Fibroblast of peridontal ligament (primary cell): ENCODE results near the gene ATP6V1F.
"Not testable (repeated sequence)": the region's sequence is repeated elsewhere in the genome, so short reads cannot be mapped to it uniquely, and the experiment has no call there.

Experiments
- DNase-seq: peaks from one replicate; pipeline ENCODE4 v3.0.0-alpha.2; 2010; ENCODE audit errors: extremely low read depth

ATP6V1F gene

DNA sequence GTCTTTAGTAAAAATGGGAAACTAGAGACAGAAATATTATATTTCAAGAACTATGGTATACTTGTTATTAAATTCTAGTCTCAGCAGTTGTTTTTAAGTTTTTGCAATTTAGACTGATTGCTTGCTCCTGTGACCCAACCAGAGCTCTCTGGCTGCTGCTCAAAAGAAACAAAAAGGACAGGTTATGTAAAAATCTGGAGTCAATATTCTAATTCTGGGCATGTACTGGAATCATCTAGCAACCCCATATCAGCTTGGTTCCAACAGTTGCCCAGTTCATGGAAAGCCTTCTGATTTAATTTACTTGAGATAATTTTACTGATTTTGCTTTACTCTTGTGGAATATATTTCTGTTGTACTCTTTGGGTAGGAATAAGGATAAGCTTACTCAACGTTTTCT lies 37.6 kb downstream of the ATP6V1F start:
- DNase-seq, result no peak

DNA sequence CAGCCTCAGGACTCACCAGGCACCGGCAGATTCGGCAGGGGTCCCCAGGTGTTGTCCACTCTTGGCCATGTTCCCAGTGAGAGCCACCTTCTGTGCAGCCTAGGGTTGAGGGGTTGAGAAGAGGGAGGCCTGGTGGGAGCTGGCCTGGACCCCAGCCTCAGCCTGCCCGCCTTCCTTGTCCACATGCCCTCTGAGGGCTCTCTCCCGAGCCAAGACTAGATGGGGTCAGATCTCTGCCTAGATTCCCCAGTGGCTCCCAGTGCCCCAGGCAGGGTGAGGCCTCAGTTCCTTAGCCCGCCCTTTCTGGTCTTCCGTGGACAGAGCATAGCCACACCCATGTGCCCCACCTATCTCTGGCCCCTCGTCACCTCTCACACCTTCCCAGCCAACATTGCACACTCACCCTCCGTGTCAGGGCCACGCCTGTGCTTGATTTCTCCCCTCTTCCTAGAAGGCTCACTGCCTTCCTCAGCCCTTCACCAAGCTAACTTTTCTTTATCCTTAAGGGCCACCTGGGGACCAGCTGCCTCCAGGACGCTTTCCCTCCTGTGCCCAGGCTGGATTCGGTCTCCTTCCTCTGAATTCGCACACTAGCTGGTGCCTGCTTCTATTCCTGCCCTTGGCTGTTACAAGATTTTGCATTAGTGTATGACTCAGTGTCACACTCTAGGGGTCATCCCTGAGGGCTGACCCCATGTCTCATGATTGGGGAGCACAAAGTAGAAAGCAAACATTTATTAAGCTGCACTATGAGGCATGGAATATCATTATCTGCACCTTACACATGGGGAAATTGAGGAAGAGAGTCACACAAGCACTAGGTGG lies 40.3 kb downstream of the ATP6V1F start:
- DNase-seq, result no peak

DNA sequence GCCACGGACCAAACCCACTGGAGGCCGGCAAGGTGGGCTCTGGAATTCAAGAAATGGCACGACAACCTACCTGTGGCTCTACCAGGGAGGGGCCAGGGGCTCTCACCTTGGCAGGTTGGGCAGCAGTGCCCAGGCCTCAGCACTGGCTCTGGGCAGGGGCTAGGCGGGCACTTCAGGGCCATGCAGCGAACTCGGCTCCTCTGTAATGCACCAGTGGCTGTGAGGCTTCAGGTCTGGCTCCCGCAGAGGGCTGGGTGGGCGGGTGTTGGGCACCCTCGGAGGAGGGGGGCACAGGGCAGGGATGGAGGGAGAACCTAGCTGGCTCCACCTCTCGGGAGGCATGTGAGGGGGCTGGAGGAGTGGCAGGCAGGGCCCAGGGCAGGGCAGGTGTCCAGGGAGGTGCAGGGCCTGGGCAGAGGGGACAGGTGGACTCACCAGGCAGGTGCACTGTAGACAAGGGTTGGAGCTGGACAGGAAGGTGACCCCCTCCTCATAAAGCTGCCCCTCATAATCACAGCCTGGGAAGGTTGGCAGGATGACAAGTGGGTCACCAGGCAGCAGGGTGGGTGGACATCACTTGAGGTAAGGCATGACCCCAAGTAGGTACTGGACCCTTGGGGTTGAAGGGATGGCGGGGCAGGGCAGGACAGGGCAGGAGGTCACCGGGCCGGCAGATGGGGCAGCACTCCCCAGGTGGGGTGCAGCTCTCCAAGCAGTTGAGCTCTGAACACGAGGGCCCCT lies 41.1 kb downstream of the ATP6V1F start:
- no peak for DNase-seq

DNA sequence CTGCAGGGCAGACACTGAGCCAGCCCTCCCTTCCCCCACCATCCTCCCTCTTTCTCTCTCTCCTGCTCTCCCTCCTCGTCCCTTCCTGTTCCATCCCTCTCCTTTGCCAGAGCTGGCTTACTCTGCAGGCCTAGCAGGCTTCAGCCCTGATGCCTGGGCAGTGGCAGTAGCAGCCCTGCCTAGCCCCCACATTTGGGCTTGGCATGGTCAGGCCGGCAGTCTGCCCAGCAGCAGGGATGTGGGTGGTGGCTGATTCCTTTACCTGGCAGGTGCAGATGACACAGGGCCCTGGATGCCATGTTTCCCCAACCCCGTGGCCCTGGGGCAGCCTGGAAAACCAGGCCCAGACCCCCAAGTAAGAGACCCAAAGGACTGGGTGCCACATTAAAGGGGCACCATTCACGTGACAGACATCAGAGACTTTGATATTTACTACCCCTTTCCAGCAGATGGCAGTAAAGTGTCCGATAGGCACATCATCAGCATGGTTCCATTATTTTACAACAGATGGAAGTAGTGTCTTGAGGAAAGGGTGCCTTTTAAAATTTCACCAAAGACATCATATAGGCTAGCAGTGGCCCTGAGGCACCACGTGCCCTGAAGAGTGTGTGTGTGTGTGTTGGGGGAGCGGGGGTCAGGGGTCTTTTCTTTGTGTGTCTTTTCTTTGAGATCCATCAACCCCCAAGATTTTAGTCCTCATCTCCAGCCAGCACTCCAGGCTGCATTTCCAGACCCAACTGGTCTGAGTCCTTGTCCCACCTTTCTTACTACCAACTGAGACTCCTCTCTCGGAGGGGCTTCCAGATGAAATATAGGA lies 41.9 kb downstream of the ATP6V1F start:
- peak; percentile 65 for DNase-seq

DNA sequence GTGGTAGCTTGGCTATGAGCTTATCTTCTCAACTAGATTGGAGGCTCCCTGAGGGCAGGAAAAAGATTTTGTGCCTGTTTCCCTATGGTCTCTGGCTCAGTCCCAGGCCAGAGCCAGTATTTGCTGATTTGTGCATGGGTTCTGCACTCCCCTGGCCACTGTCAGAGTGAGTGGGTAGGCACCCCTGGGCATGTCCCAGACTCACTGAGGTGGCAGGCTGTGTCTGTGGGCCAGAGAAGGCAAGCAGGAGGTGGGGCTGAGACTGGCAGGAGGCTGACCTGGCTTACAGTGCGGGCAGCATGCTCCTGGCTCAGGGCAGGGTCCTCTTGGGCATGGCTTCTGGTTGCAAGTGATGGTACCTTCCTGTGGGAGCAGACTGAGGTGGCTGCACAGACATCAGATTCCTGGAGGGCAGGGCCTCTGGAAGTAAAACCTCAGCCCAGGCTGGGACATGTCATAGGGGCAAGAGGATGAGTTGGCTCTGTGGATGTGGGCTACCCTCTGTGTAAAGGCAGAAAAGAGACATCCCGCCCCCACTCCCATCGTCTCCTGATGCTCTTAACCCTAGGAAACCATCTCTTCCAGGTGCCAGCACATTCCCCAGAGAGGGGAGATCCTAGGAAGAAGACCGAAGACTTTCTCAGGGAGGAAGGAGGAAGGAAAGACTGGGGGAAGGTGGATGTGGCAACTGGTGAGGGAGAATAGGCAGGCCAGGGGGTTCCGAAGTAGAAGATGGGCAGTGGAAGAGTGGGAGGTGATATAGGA lies 43.5 kb downstream of the ATP6V1F start:
- DNase-seq, result no peak

DNA sequence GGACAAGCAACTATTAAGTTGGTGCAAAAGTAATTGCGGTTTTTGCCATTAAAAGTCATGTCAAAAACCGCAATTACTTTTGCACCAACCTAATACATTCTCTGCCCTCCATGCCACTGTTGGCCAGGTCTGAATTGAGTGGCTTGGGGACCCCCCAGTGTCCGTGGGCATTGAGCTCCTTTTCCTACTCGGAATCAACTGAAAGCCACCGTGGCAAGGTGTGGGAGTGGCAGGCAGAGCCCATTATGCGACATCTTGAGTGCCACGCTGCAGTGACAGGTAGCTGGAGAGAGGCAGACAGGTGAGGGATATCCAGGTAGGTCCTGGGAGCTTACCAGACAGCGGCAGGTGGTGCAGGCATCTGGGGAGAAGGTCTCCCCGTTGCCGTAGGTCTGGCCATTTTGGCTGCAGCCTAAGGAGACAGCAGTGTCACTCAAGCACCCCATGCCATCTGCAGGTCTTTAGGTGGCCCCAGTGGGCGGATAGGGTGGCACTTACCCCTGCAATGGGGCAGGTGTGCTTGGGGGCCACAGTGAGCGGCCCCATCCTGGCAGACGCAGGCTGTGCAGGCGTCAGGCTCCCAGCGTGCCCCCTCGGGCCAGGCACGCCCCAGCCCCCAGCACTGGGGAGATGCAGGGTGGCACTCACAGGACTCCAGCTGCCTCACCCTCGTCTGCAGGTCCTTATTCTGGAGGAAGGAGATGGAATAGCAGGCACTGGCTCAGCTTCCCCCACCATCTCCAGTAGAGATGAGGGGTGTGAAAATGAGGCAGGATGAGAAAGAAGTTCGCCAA lies 44.3 kb downstream of the ATP6V1F start:
- DNase-seq, result no peak

DNA sequence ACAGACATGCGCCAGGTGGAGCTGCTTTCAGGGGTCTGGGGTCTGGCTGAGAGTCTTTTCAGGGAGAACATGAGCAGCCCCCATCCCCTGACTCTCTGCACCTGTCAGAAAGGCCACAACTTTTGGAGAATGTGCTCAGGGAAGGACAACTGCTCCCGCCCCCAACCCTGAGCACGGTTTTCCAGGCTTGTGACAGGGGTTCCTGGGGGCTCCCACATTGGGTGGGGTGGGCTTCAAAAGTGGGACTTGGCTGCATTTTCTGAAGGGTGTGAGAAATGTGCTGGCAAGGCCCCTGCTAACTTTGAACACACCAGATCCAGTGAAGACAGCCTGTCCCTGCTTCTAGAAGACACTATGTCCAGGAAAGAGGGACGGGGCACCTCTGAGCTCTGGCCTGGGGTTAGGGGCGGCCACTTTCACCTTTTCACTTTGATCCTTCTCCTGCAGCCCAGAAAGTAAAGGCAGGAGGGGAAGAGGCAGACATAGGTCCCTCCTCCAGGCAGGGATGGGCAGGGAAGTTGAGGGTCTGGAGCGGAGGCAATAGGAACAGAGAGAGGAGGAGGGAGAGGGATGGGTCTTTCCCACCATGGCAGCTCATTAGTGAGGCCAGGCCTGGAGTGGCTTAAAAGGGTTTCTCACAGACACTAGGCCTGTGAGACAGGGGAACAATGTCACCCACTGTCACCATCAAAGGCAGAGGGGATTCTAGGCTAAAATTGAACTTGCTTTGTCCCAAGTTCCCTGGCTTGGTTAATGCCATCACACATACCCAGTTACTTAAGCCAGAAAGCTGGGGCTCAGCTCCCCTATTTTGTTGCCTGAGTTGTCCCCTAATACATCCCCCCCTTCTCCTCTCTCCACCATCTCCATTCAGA lies 46.3 kb downstream of the ATP6V1F start:
- no peak for DNase-seq

DNA sequence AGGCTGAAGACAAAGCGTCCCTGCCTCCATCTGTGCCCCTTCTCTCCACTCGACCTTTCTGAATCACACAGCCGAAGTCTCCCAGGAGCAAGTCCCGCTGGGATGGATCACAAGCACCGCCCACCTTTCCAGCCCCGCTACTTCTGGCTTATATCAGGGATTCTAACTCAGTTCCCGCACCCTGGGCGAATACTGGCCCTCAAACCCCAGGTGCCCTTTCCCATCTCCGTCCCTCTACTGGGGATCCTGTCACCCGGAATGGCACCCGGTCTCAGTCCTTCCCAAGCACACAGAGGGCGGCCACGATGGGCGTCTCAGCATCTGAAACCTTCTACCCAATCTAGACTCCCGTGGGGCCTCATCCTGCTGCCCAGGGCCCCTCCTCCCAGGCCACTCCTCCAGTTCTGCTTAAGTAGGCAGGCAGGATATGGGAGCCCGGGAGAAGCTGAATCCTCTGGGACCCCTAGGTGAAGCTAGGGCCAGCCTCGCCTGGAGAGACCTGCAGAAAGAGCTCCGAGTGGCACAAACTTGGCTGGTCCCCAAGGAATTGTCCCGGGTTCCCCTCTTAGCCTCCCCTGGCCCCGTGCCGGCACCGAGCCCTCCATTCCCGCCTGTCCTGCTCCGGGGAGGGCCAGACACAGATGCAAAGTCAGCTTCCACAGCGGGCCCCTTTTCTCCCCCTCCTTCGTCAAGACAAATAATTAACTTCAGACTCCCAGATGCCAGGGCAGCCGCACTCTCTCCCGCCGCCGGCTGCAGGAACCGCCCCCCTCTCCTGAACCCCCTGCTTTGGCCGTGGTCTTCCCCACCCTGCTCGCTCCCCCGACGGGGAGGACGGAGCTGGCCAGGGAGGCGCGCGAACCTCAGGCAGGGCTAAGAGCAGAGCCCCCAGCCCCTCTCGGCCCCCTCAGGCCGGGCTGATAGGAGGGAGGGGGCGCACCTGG lies 47.2 kb downstream of the ATP6V1F start:
- DNase-seq, result no peak

DNA sequence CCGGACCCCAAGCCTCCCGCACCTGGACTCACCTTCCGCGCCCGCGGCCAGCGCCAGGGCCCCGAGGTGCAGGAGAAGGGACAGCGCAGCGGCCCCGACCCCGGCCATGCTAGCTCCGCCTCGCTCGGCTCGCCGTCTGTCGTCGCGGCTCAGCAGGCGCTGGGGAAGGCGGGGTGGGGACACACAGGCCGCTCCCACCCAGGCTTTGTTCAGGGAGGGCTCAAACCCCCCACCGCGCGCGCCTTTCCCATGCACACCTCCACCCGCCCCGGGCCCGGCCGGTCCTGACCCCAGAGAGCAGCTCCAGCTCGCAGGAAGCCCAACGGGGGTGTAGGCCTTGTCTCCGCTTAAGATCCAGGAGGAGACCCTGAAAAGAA lies 47.9 kb downstream of the ATP6V1F start, which contains the start of gene KCP:
Gene KCP, minus strand, starts transcription at position 141 of the 377 bp plus-strand sequence. Its CDS starts 33 bp downstream, at position 108.
- DNase-seq, result no peak

DNA sequence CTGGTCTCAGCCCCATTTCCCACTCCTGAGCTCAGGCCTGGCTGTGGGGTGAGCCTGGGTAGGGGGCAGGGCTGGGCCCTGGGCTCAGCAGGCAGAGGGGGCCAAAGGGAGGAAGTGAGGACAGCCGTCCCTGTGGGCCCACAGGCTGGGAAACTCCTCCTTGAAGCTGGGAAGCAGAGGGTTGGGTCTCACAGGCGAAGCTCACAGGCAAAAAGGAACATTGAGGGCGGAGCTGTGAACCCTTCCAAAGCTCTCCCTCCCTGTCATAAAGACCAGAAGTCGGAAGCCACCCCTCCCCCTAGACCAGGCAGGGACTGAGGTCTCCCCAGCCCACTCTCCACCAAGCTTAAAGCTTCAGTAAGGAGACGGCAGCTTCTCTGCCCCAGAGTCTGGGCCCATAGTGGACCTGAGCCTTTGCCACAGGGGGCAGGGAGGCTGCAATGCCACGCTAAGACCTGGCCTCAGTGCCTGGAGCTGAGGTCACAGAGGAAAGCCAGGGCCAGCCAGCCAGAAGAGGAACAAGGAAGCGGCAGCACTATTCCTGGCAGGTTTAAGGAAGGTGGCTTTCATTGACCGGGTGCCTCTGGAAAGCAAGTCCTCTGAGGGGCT lies 48.9 kb downstream of the ATP6V1F start:
- no peak for DNase-seq

DNA sequence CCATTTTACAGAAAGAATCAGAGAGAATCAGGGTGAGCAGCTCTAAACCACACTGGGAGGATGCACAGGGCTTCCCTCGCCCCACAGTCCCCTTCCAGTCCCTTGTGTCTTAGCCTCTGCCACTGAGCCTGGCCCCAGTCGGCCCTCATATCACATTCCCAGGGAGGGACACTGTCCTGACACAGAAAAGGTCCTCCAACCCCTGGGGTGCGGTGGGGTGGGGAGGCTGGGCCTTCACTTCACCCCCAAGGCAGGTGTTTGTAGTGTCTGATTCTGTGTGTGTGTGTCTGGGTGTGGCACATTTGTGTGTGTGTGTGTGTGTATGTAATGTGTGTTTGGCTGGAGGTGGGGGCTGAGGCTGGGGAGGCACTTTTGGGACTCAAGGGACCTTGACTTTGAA lies 49.6 kb downstream of the ATP6V1F start:
- no peak for DNase-seq

DNA sequence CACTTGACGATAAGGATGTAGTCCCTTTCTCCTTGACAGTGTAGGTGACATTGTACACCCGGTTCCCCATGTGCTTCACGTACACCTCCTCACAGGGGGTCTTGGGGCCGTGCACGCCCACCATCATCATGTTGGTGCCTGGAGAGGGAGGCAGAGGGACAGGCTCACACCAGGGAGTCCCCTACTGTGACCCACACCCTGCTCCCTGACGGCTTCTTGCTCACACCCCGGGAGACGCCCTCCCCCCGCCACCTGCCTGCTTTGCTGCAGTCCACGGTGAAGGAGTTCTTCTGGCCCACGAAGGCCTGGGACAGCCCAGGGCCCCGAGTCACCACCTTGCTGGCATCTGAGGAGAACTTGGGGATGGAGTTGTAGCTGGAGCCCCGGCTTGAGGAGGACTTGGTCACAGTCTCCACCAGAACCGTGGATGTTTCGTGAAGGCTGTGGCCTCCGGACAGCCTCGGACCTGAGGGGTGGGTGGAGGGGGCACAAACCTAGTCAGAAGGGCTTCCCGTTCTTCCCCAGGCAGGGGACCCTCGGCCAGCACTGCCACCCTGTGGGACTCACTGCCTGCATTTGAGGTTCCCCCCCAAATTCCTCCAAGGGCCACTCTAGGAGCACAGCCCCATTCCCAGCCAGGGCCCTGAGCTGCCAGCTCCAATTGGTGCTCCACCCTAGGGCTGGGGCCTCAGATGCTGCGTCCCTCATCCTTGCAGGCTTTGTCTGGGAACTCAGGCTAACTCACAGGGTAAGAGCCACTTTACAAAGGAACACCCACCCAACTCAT lies 50.2 kb downstream of the ATP6V1F start:
- DNase-seq, result not testable (repeated sequence)

DNA sequence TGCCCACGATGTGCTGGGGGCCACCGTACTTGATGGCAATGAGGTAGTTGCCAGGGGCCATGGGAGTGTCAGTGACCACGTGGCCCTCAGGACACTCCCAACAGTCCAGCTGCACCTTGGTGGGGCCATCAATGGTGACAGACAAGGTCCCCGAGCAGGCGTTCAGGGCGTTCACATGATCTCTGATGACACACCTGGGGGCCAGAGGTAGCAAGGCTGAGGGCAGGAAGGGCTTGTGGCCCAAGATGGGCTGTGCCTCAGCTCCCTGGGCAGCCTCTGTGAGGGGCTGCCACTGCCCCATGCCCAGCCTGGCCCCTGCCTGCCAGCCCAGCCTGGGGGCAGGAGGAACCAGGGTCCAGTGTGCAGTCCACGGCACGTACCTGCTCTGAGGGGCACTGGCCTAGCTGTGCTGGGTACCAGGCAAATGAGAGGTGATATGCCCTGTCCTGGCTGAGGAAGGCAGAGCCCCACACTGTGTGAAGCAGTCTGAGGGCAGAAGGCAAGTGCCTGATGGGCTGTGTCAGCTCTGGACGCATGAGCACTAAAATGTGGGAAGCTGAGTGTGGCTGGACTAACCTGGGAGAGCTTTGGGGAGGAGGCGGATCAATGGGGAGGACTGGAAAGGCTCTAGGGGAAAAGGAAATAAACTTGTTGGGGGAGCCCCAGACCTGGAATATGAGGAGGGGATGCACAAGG lies 51.4 kb downstream of the ATP6V1F start:
- DNase-seq, result no peak

DNA sequence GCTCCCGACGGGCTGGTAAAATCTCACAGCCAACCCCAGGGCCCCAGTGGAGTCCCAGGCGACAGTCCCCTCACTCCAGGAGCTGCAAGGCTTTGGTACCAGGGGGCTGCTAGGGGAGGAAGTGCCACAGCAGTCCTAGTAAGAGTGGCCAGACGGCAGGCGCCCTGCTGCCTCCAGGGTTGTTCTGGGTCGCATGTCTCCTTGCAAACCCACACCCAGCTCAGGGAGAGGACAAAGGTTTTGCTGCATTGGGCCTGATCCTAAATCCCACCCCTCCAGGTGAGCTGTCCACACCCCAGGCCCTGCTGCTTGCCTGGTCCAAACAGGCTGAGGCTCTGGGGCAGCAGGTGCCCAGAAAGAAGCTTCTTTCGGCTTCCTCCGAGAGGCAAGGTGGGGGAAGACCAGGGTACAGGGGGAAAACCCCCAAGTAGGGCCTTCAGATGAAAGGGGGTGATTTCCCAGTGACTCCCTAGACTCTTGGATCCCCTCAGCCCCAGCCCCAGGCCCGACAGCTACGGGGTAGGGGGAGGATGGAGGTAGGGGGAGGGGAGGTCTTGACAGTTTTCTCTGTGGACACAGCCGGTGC lies 52.0 kb downstream of the ATP6V1F start:
- DNase-seq, result no peak

DNA sequence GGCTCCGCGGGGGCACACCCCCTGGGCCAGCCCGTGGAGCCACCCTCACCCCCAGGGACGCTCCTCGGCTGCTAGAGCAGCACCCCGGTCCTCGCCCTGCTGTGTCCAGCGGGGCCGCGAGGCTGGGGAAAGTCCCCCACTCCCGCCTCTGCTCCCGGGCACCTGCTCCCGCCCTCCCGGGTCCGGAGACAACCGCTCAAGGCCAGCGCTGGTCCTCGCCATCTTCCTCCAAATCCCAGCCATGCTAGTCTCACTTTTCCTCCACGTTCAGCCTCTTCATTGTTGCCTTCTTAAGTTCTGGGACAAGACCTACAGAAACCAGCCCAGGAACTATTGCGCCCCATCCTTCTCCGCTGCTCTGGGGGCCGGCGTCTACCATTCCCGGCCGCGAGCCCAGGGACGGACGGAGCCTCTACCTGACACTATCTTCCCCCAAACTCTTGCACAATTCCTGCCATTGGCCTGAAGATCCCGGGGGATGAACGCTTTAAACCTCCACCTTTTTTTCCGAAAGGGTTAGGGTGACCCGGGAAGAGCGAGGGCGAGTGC lies 52.7 kb downstream of the ATP6V1F start:
- no peak for DNase-seq
